HEK293 (cell line): Measurements from ENCODE around the gene UBE2E1.

Experiments
- GLI4 ChIP-seq: fragments of 450-650 bp; formaldehyde crosslinking; IDR thresholded peaks from 2 replicates; pipeline ENCODE4 v1.5.1; 2016; ENCODE audit warnings: missing biosample characterization, missing genetic modification characterization
- INSM2 ChIP-seq: fragments of 450-650 bp; formaldehyde crosslinking; IDR thresholded peaks from 2 replicates; pipeline ENCODE4 v1.5.1; 2016; ENCODE audit warnings: missing biosample characterization, missing genetic modification characterization
- KLF10 ChIP-seq: fragments of 450-650 bp; IDR thresholded peaks from 2 replicates; pipeline ENCODE4 v1.5.1; 2018; ENCODE audit warnings: missing biosample characterization, mild to moderate bottlenecking, missing genetic modification characterization
- KLF8 ChIP-seq: fragments of 450-650 bp; formaldehyde crosslinking; IDR thresholded peaks from 2 replicates; pipeline ENCODE4 v1.5.1; 2016; ENCODE audit warnings: missing biosample characterization, missing genetic modification characterization
- PBX3 ChIP-seq: sonication (generic); formaldehyde crosslinking; IDR thresholded peaks from 2 replicates; pipeline ENCODE4 v1.8.1; 2022; ENCODE audit warnings: mild to moderate bottlenecking, moderate library complexity, missing genetic modification reagents
- REST ChIP-seq: fragments of 450-650 bp; formaldehyde crosslinking; IDR thresholded peaks from 2 replicates; pipeline ENCODE4 v1.5.1; 2016; ENCODE audit warnings: missing biosample characterization, missing genetic modification characterization
- SALL2 ChIP-seq: fragments of 450-650 bp; formaldehyde crosslinking; IDR thresholded peaks from 2 replicates; pipeline ENCODE4 v1.5.0; 2017; ENCODE audit warnings: missing biosample characterization, mild to moderate bottlenecking, missing genetic modification characterization, borderline replicate concordance
- SETDB1 ChIP-seq: IDR thresholded peaks from one replicate; pipeline ENCODE4 v1.6.1; 2017; ENCODE audit warnings: mild to moderate bottlenecking, low read length, moderate library complexity, mixed read lengths; ENCODE audit not compliant: insufficient read length
- SP2 ChIP-seq: fragments of 450-650 bp; formaldehyde crosslinking; IDR thresholded peaks from 2 replicates; pipeline ENCODE4 v1.5.1; 2016; ENCODE audit warnings: missing biosample characterization, missing genetic modification characterization
- ZBTB1 ChIP-seq: fragments of 450-650 bp; formaldehyde crosslinking; IDR thresholded peaks from 2 replicates; pipeline ENCODE4 v1.5.1; 2016; ENCODE audit warnings: missing biosample characterization, missing genetic modification characterization
- ZBTB48 ChIP-seq: fragments of 450-650 bp; formaldehyde crosslinking; IDR thresholded peaks from 2 replicates; pipeline ENCODE4 v1.5.1; 2016; ENCODE audit warnings: missing biosample characterization, missing genetic modification characterization
- ZNF155 ChIP-seq: fragments of 450-650 bp; formaldehyde crosslinking; IDR thresholded peaks from 2 replicates; pipeline ENCODE4 v1.5.1; 2016; ENCODE audit warnings: missing biosample characterization, missing genetic modification characterization
- ZNF184 ChIP-seq: fragments of 450-650 bp; IDR thresholded peaks from 2 replicates; pipeline ENCODE4 v1.5.1; 2018; ENCODE audit warnings: missing biosample characterization, mild to moderate bottlenecking, missing genetic modification characterization
- ZNF24 ChIP-seq: fragments of 450-650 bp; formaldehyde crosslinking; IDR thresholded peaks from 2 replicates; pipeline ENCODE4 v1.5.1; 2016; ENCODE audit warnings: missing biosample characterization, missing genetic modification characterization
- ZNF26 ChIP-seq: fragments of 450-650 bp; formaldehyde crosslinking; IDR thresholded peaks from 2 replicates; pipeline ENCODE4 v1.5.1; 2016; ENCODE audit warnings: missing biosample characterization, missing genetic modification characterization
- ZNF292 ChIP-seq: fragments of 450-650 bp; formaldehyde crosslinking; IDR thresholded peaks from 2 replicates; pipeline ENCODE4 v1.5.1; 2016; ENCODE audit warnings: low read depth, missing biosample characterization, missing genetic modification characterization, borderline replicate concordance
- ZNF37A ChIP-seq: fragments of 450-650 bp; IDR thresholded peaks from 2 replicates; pipeline ENCODE4 v1.5.1; 2018; ENCODE audit warnings: missing biosample characterization, missing genetic modification characterization
- ZNF391 ChIP-seq: fragments of 450-650 bp; formaldehyde crosslinking; IDR thresholded peaks from 2 replicates; pipeline ENCODE4 v1.5.1; 2016; ENCODE audit warnings: low read depth, missing biosample characterization, missing genetic modification characterization, borderline replicate concordance
- ZNF398 ChIP-seq: fragments of 450-650 bp; formaldehyde crosslinking; IDR thresholded peaks from 2 replicates; pipeline ENCODE4 v1.5.1; 2017; ENCODE audit warnings: missing biosample characterization, missing genetic modification characterization
- ZNF416 ChIP-seq: fragments of 450-650 bp; formaldehyde crosslinking; IDR thresholded peaks from 2 replicates; pipeline ENCODE4 v1.5.1; 2016; ENCODE audit warnings: missing biosample characterization, missing genetic modification characterization
- ZNF449 ChIP-seq: fragments of 450-650 bp; formaldehyde crosslinking; IDR thresholded peaks from 2 replicates; pipeline ENCODE4 v1.5.1; 2017; ENCODE audit warnings: missing biosample characterization, mild to moderate bottlenecking, missing genetic modification characterization, moderate library complexity
- ZNF473 ChIP-seq: fragments of 450-650 bp; formaldehyde crosslinking; IDR thresholded peaks from 2 replicates; pipeline ENCODE4 v1.5.1; 2017; ENCODE audit warnings: missing biosample characterization, missing genetic modification characterization
- ZNF514 ChIP-seq: fragments of 450-650 bp; formaldehyde crosslinking; IDR thresholded peaks from 2 replicates; pipeline ENCODE4 v1.5.1; 2016; ENCODE audit warnings: missing biosample characterization, missing genetic modification characterization
- ZNF529 ChIP-seq: fragments of 450-650 bp; formaldehyde crosslinking; IDR thresholded peaks from 2 replicates; pipeline ENCODE4 v1.5.1; 2017; ENCODE audit warnings: missing genetic modification characterization, missing biosample characterization; ENCODE audit not compliant: insufficient replicate concordance
- ZNF548 ChIP-seq: fragments of 450-650 bp; formaldehyde crosslinking; IDR thresholded peaks from 2 replicates; pipeline ENCODE4 v1.5.1; 2016; ENCODE audit warnings: missing biosample characterization, missing genetic modification characterization
- ZNF654 ChIP-seq: fragments of 450-650 bp; formaldehyde crosslinking; IDR thresholded peaks from 2 replicates; pipeline ENCODE4 v1.5.1; 2016; ENCODE audit warnings: low read depth, missing biosample characterization, missing genetic modification characterization
- ZNF658 ChIP-seq: fragments of 450-650 bp; formaldehyde crosslinking; IDR thresholded peaks from 2 replicates; pipeline ENCODE4; 2016; ENCODE audit warnings: missing biosample characterization, missing genetic modification characterization
- ZNF677 ChIP-seq: fragments of 450-650 bp; IDR thresholded peaks from 2 replicates; pipeline ENCODE4 v1.5.0; 2018; ENCODE audit warnings: missing biosample characterization, mild to moderate bottlenecking, missing genetic modification characterization, moderate library complexity
- ZNF792 ChIP-seq: fragments of 450-650 bp; formaldehyde crosslinking; IDR thresholded peaks from 2 replicates; pipeline ENCODE4 v1.5.1; 2016; ENCODE audit warnings: missing biosample characterization, missing genetic modification characterization

Gene UBE2E1

GRCh38 chr3:23836536-23837230 lies 30.9 kb downstream of the UBE2E1 start (continued):
- TF ChIP-seq ZNF398, result no peak
- TF ChIP-seq ZNF654 (tag by site-specific recombination), result no peak
- TF ChIP-seq REST, result no peak
- no peak for TF ChIP-seq ZNF292 (tag by site-specific recombination)
- no peak for TF ChIP-seq SALL2 (tag by site-specific recombination)
- TF ChIP-seq ZNF37A (tag by site-specific recombination), result no peak
- no peak for TF ChIP-seq ZNF416 (tag by site-specific recombination)
- TF ChIP-seq ZNF155 (tag by site-specific recombination), result no peak
- TF ChIP-seq ZNF473, result no peak
- no peak for TF ChIP-seq GLI4 (tag by site-specific recombination)
- TF ChIP-seq ZBTB1, result no peak
- TF ChIP-seq KLF8 (tag by site-specific recombination), result 0 out of 2 replicates have a peak, but pooled peaks have one; percentile 22
- TF ChIP-seq ZNF677 (tag by site-specific recombination), result no peak
- TF ChIP-seq ZNF514 (tag by site-specific recombination), result no peak
- no peak for TF ChIP-seq ZBTB48
- no peak for TF ChIP-seq ZNF184 (tag by site-specific recombination)
- no peak for TF ChIP-seq ZNF449
- no peak for TF ChIP-seq PBX3 (CRISPR knock-in tag)
- TF ChIP-seq ZNF26 (tag by site-specific recombination), result no peak
- TF ChIP-seq KLF10, result peak; percentile 30; the same call in 1 of the 2 replicates
- TF ChIP-seq ZNF24 (tag by site-specific recombination), result no peak
- TF ChIP-seq ZNF391 (tag by site-specific recombination), result no peak
- TF ChIP-seq ZNF792 (tag by site-specific recombination), result no peak
- TF ChIP-seq ZNF529 (tag by site-specific recombination), result no peak
- no peak for TF ChIP-seq ZNF658 (tag by site-specific recombination)
- no peak for TF ChIP-seq SETDB1
- no peak for TF ChIP-seq ZNF548 (tag by site-specific recombination)
- TF ChIP-seq INSM2 (tag by site-specific recombination), result no peak
- no peak for TF ChIP-seq SP2 (tag by site-specific recombination)
